HepG2 (cell line): ENCODE measurements around the gene SPACDR. TPM values are rescaled to one million over a fixed set of nuclear protein-coding genes. Genes with fewer than 3 reads are reported as not detected.

Experiments
- CBX2 ChIP-seq, 2 experiments: fragments of 200-600 bp in 1 of 2; sonication (generic); formaldehyde crosslinking in 1 of 2; IDR thresholded peaks; 2 replicates each; pipeline versions ENCODE4 v1.7.0 to v1.8.1; 2018 to 2022; ENCODE audit warnings: low read depth in 2 of 2, low read length in 1 of 2, mild to moderate bottlenecking in 1 of 2, missing genetic modification reagents in 1 of 2
- CCDC6 ChIP-seq: sonication (generic); formaldehyde crosslinking; IDR thresholded peaks from 2 replicates; pipeline ENCODE4 v1.8.1; 2022; ENCODE audit warnings: mild to moderate bottlenecking, missing genetic modification reagents, moderate library complexity
- CEBPG ChIP-seq: IDR thresholded peaks from 2 replicates; pipeline ENCODE4 v1.6.1; 2016
- CTCF ChIP-seq: sonication (generic); formaldehyde crosslinking; IDR thresholded peaks from 2 replicates; pipeline ENCODE4 v1.5.0; 2020; ENCODE audit warnings: mild to moderate bottlenecking, missing genetic modification reagents, moderate library complexity
- DDIT3 ChIP-seq: sonication (generic); formaldehyde crosslinking; IDR thresholded peaks from 2 replicates; pipeline ENCODE4 v1.4.0; 2020; ENCODE audit warnings: mild to moderate bottlenecking, missing genetic modification reagents
- FOXA3 ChIP-seq: IDR thresholded peaks from 2 replicates; pipeline ENCODE4 v1.6.1; 2016; ENCODE audit warnings: missing genetic modification reagents, missing compliant biosample characterization
- FOXK1 ChIP-seq: sonication (generic); formaldehyde crosslinking; IDR thresholded peaks from 2 replicates; pipeline ENCODE4 v1.4.0; 2020; ENCODE audit warnings: low read depth, missing genetic modification reagents, borderline replicate concordance
- HMG20A ChIP-seq: IDR thresholded peaks from 2 replicates; pipeline ENCODE4 v1.6.1; 2016; ENCODE audit warnings: borderline replicate concordance
- MNT ChIP-seq: fragments of 450-650 bp; IDR thresholded peaks from 2 replicates; pipeline ENCODE4 v1.6.1; 2016
- PHB2 ChIP-seq: fragments of 450-650 bp; IDR thresholded peaks from 2 replicates; pipeline ENCODE4 v1.6.1; 2018; ENCODE audit not compliant: partially characterized antibody
- ZBTB39 ChIP-seq: sonication (generic); formaldehyde crosslinking; IDR thresholded peaks from 2 replicates; pipeline ENCODE4 v1.5.0; 2020; ENCODE audit warnings: missing genetic modification reagents
- ZNF136 ChIP-seq: sonication (generic); formaldehyde crosslinking; IDR thresholded peaks from 2 replicates; pipeline ENCODE4 v1.8.1; 2022; ENCODE audit warnings: low read depth, mild to moderate bottlenecking, moderate library complexity, missing genetic modification reagents
- ZNF337 ChIP-seq: sonication (generic); formaldehyde crosslinking; IDR thresholded peaks from 2 replicates; pipeline ENCODE4 v1.5.1; 2020; ENCODE audit warnings: missing genetic modification reagents, low read depth, mild to moderate bottlenecking, borderline replicate concordance
- ZNF496 ChIP-seq: sonication (generic); formaldehyde crosslinking; IDR thresholded peaks from 2 replicates; pipeline ENCODE4 v1.8.1; 2023; ENCODE audit warnings: mild to moderate bottlenecking, moderate library complexity, missing genetic modification reagents; ENCODE audit not compliant: insufficient replicate concordance
- ZNF530 ChIP-seq: sonication (generic); formaldehyde crosslinking; IDR thresholded peaks from 2 replicates; pipeline ENCODE4 v1.5.0; 2020; ENCODE audit warnings: low read depth, mild to moderate bottlenecking, missing genetic modification reagents
- ZNF549 ChIP-seq: sonication (generic); formaldehyde crosslinking; IDR thresholded peaks from 2 replicates; pipeline ENCODE4 v1.5.0; 2020; ENCODE audit warnings: missing genetic modification reagents
- ZNF615 ChIP-seq: sonication (generic); formaldehyde crosslinking; IDR thresholded peaks from 2 replicates; pipeline ENCODE4 v1.5.0; 2020; ENCODE audit warnings: mild to moderate bottlenecking, missing genetic modification reagents, borderline replicate concordance
- ZNF687 ChIP-seq: sonication (generic); formaldehyde crosslinking; IDR thresholded peaks from 2 replicates; pipeline ENCODE4 v1.5.1; 2020; ENCODE audit warnings: mild to moderate bottlenecking, missing genetic modification reagents, moderate library complexity
- polyA plus RNA-seq, 8 experiments: library from polyadenylated mRNA; depleted of rRNA in 3 of 8; stranded (reverse) in 7 of 8; unstranded in 1 of 8; fragments of >200 nt; fragmentation: Illumina TruSeq in 4 of 8; extraction: Trizol in 4 of 8; gene quantifications; 2 replicates each; pipeline versions ENCODE4 v1.2.1 to v1.2.3, GENCODE V29; 2011 to 2016; ENCODE audit warnings: low read depth in 4 of 8, missing spikeins in 1 of 8, mixed read lengths in 1 of 8; ENCODE audit not compliant: insufficient read depth in 1 of 8
- total RNA-seq, 5 experiments: library from RNA; depleted of rRNA; stranded (reverse); fragments of >200 nt; fragmentation: Illumina TruSeq; extraction: Trizol; gene quantifications; 2 replicates each; pipeline ENCODE4 v1.2.3, GENCODE V29; 2016; ENCODE audit warnings: low read depth in 1 of 5

The SPACDR gene
- total and polyA plus RNA-seq, 2 of the 13 experiments (the other 11 are each of a cell fraction or from before 2014, with no cell fraction given): 0.41 TPM; not detected in 1

- TF ChIP-seq CTCF: peak; percentile 25
- peak; percentile 4; the same call in 1 of the 2 replicates for TF ChIP-seq FOXK1 (CRISPR knock-in tag)
- TF ChIP-seq ZNF549: 0 out of 2 replicates have a peak, but pooled peaks have one; percentile 15
- no peak for TF ChIP-seq CBX2 (IDR thresholded peaks at IDR 0.05; ENCODE audit: low read depth, low read length)
- no peak for TF ChIP-seq CBX2 (CRISPR knock-in tag; IDR thresholded peaks at IDR 0.05; ENCODE audit: low read depth)
- no peak for TF ChIP-seq HMG20A
- TF ChIP-seq ZBTB39: peak; percentile 46; the same call in 1 of the 2 replicates
- TF ChIP-seq ZNF687 (CRISPR knock-in tag): peak; percentile 96
- 0 out of 2 replicates have a peak, but pooled peaks have one; percentile 25 for TF ChIP-seq ZNF136 (CRISPR knock-in tag)
- TF ChIP-seq CCDC6 (CRISPR knock-in tag): peak; percentile 67; the same call in 1 of the 2 replicates
- TF ChIP-seq ZNF337 (CRISPR knock-in tag): no peak
- TF ChIP-seq ZNF496 (CRISPR knock-in tag): no peak
- TF ChIP-seq FOXA3 (CRISPR knock-in tag): peak; percentile 57; the same call in 1 of the 2 replicates
- TF ChIP-seq ZNF530 (CRISPR knock-in tag): no peak
- TF ChIP-seq PHB2: no peak
- no peak for TF ChIP-seq MNT
- no peak for TF ChIP-seq ZNF615 (CRISPR knock-in tag)
- TF ChIP-seq CEBPG: no peak
- no peak for TF ChIP-seq DDIT3 (CRISPR knock-in tag)
Observed at GRCh38 chr7:100428199-100428966, 35.7 kb downstream of the SPACDR start, which contains the start of gene ZCWPW1 (continued).
